GM23338 (cell line): ENCODE measurements around the gene ALG9. TPM values are rescaled to one million over a fixed set of nuclear protein-coding genes. Genes with fewer than 3 reads are reported as not detected.
"Not testable (repeated sequence)": the region's sequence is repeated elsewhere in the genome, so short reads cannot be mapped to it uniquely, and the experiment has no call there.

Source experiments
- ATAC-seq: fragments of 200-7000 bp; cut with Tn5 transposase; 3 replicates; pipeline ENCODE4 v1.9.1; 2020
- DNase-seq: peaks from one replicate; pipeline ENCODE4 v3.0.0-alpha.2; 2015; ENCODE audit warnings: low spot score
- H2AFZ ChIP-seq: fragments of 200-600 bp; sonication (generic); 2 replicates; pipeline ENCODE4 v1.8.0; 2016; ENCODE audit warnings: antibody characterized with exemption, mild to moderate bottlenecking, moderate library complexity
- H3F3A ChIP-seq: fragments of 200-600 bp; sonication (generic); replicated peaks from 2 replicates; pipeline ENCODE4 v1.8.0; 2017; ENCODE audit warnings: antibody characterized with exemption, mixed run types, low read depth
- H3K27ac ChIP-seq: fragments of 200-600 bp; sonication (generic); 2 replicates; pipeline ENCODE4 v1.6.1; 2016; ENCODE audit warnings: low read depth
- H3K27me3 ChIP-seq: fragments of 200-600 bp; sonication (generic); 2 replicates; pipeline ENCODE4 v1.8.0; 2016; ENCODE audit warnings: mild to moderate bottlenecking, mixed run types, moderate library complexity; ENCODE audit not compliant: insufficient read depth
- H3K36me3 ChIP-seq: fragments of 200-600 bp; sonication (generic); 2 replicates; pipeline ENCODE4 v1.8.0; 2016; ENCODE audit warnings: mild to moderate bottlenecking; ENCODE audit not compliant: insufficient read depth
- H3K4me1 ChIP-seq: fragments of 200-600 bp; sonication (generic); 2 replicates; pipeline ENCODE4 v1.8.0; 2016; ENCODE audit warnings: mild to moderate bottlenecking, moderate library complexity; ENCODE audit not compliant: insufficient read depth
- H3K4me2 ChIP-seq: fragments of 200-600 bp; sonication (generic); 2 replicates; pipeline ENCODE4 v1.7.1; 2017; ENCODE audit warnings: mixed run types
- H3K4me3 ChIP-seq: fragments of 200-600 bp; sonication (generic); 2 replicates; pipeline ENCODE4 v1.6.1; 2016; ENCODE audit warnings: mixed run types
- H3K79me2 ChIP-seq: fragments of 200-600 bp; sonication (generic); replicated peaks from 2 replicates; pipeline ENCODE4 v1.8.0; 2017; ENCODE audit warnings: mild to moderate bottlenecking; ENCODE audit not compliant: insufficient read depth
- H3K9me2 ChIP-seq: fragments of 200-600 bp; sonication (generic); 2 replicates; pipeline ENCODE4 v1.8.0; 2017; ENCODE audit not compliant: insufficient read depth
- H4K20me1 ChIP-seq: fragments of 200-600 bp; sonication (generic); replicated peaks from 2 replicates; pipeline ENCODE4 v1.8.0; 2017; ENCODE audit warnings: mild to moderate bottlenecking; ENCODE audit not compliant: insufficient read depth
- H3K27ac Mint-ChIP-seq: 2 replicates; pipeline ENCODE4 v1.8.0; 2020; ENCODE audit warnings: inconsistent platforms, mild to moderate bottlenecking, moderate library complexity, mixed read lengths
- H3K27me3 Mint-ChIP-seq: 3 replicates; pipeline ENCODE4 v1.8.0; 2022; ENCODE audit warnings: low read depth, mild to moderate bottlenecking, moderate library complexity, mixed read lengths, inconsistent platforms; ENCODE audit not compliant: insufficient read depth, poor library complexity
- H3K36me3 Mint-ChIP-seq: 3 replicates; pipeline ENCODE4 v1.8.0; 2021; ENCODE audit warnings: low read depth, mild to moderate bottlenecking, inconsistent platforms, moderate library complexity, mixed read lengths
- H3K4me1 Mint-ChIP-seq: 3 replicates; pipeline ENCODE4 v1.8.0; 2020; ENCODE audit warnings: mild to moderate bottlenecking, inconsistent platforms, mixed read lengths
- H3K4me3 Mint-ChIP-seq: 3 replicates; pipeline ENCODE4 v1.8.0; 2021; ENCODE audit warnings: moderate library complexity, mild to moderate bottlenecking, inconsistent platforms, mixed read lengths
- H3K9me3 Mint-ChIP-seq: 3 replicates; pipeline ENCODE4 v1.8.0; 2020; ENCODE audit warnings: moderate library complexity, mild to moderate bottlenecking, inconsistent platforms, mixed read lengths
- CREB1 ChIP-seq: fragments of 250-450 bp; sonication (Bioruptor Pico); IDR thresholded peaks from 2 replicates; pipeline ENCODE4 v1.5.0; 2020; ENCODE audit warnings: low read depth, mild to moderate bottlenecking, moderate library complexity
- CTCF ChIP-seq, 2 experiments: fragments of 200-600 bp in 1 of 2; sonication (generic) in 1 of 2; conservative IDR thresholded peaks; 2 replicates each; pipeline versions ENCODE4 v1.5.1 to v1.6.1; 2016 to 2017; ENCODE audit warnings: antibody characterized with exemption in 2 of 2, low read depth in 2 of 2, mild to moderate bottlenecking in 2 of 2, moderate library complexity in 1 of 2
- ETS1 ChIP-seq: IDR thresholded peaks from 2 replicates; pipeline ENCODE4 v1.6.1; 2016; ENCODE audit warnings: antibody characterized with exemption
- EZH2 ChIP-seq: fragments of 200-600 bp; sonication (generic); IDR thresholded peaks from one replicate; pipeline ENCODE4 v1.8.0; 2017; ENCODE audit warnings: antibody characterized with exemption, mild to moderate bottlenecking, low read depth; ENCODE audit not compliant: unreplicated experiment
- EZH2phosphoT487 ChIP-seq: fragments of 200-600 bp; sonication (generic); IDR thresholded peaks from one replicate; pipeline ENCODE4 v1.8.1; 2018; ENCODE audit warnings: antibody characterized with exemption; ENCODE audit not compliant: unreplicated experiment
- JUNB ChIP-seq: IDR thresholded peaks from one replicate; pipeline ENCODE4 v1.6.1; 2016; ENCODE audit warnings: antibody characterized with exemption; ENCODE audit not compliant: unreplicated experiment
- POLR2AphosphoS5 ChIP-seq: IDR thresholded peaks from 2 replicates; pipeline ENCODE4 v1.6.1; 2016; ENCODE audit warnings: antibody characterized with exemption, low read depth
- REST ChIP-seq: IDR thresholded peaks from one replicate; pipeline ENCODE4 v1.6.1; 2018; ENCODE audit warnings: antibody characterized with exemption; ENCODE audit not compliant: unreplicated experiment
- ZNF114 ChIP-seq: fragments of 250-450 bp; sonication (Bioruptor Pico); IDR thresholded peaks from 2 replicates; pipeline ENCODE4 v1.5.0; 2020; ENCODE audit warnings: mild to moderate bottlenecking, moderate library complexity
- ZNF331 ChIP-seq: fragments of 250-450 bp; sonication (Bioruptor Pico); IDR thresholded peaks from 2 replicates; pipeline ENCODE4 v1.5.0; 2020; ENCODE audit warnings: low read depth, mild to moderate bottlenecking, moderate library complexity
- polyA plus RNA-seq: library from polyadenylated mRNA; unstranded; fragments of >200 nt; fragmentation: Nextera tagmentation; extraction: Ambion mirVana; gene quantifications from 2 replicates; pipeline ENCODE4 v1.2.1, GENCODE V29; 2016
- total RNA-seq: library from RNA; depleted of rRNA; stranded (reverse); fragments of >200 nt; shearing (Covaris generic); gene quantifications from 2 replicates; pipeline ENCODE4 v1.2.3, GENCODE V29; 2014

The ALG9 gene
- total and polyA plus RNA-seq, 2 experiments from 2014 or later = 25.4 to 31.1 TPM

GRCh38 chr11:111771205-111771604, 100.2 kb downstream of the ALG9 start:
- DNase-seq = peak; percentile 60
- not testable (repeated sequence) for H3K27me3 Mint-ChIP-seq, H3K27me3 ChIP-seq, H3K36me3 ChIP-seq, H4K20me1 ChIP-seq, H3K79me2 ChIP-seq, H3K27ac Mint-ChIP-seq, H3K36me3 Mint-ChIP-seq, H3K9me3 Mint-ChIP-seq, H3K4me3 Mint-ChIP-seq, H2AFZ ChIP-seq, H3K27ac ChIP-seq, H3K9me2 ChIP-seq
- peaks cover 12% of the 10 kb centered on the region; the same call in 1 of the 2 replicates for H3F3A ChIP-seq
- TF ChIP-seq CREB1 (CRISPR knock-in tag) = peak; percentile 22; the same call in 1 of the 2 replicates
- peaks cover 32% of the 10 kb centered on the region for H3K4me1 Mint-ChIP-seq
- ATAC-seq = peak; percentile 40
- H3K4me3 ChIP-seq = peak overlapping the region; percentile 23; the same call in 1 of the 2 replicates
- H3K4me2 ChIP-seq = peak overlapping the region; percentile 44
- H3K4me1 ChIP-seq = peaks cover 33% of the 10 kb centered on the region

GRCh38 chr11:111770581-111771134, 100.7 kb downstream of the ALG9 start:
- no peaks in the 10 kb centered on the region for H3K9me2 ChIP-seq
- ATAC-seq = no peak

More at GRCh38 chr11:111770581-111771134, 100.7 kb downstream of the ALG9 start:
- H3K27ac ChIP-seq = no peak overlapping the region
- DNase-seq = no peak
- H3K4me1 Mint-ChIP-seq = peaks cover 32% of the 10 kb centered on the region
- H2AFZ ChIP-seq = no peak overlapping the region
- H3K27me3 Mint-ChIP-seq = peaks cover 7% of the 10 kb centered on the region
- peaks cover 33% of the 10 kb centered on the region for H3K4me1 ChIP-seq
- no peaks in the 10 kb centered on the region for H3K9me3 Mint-ChIP-seq
- H3K36me3 Mint-ChIP-seq = no peaks in the 10 kb centered on the region; the same call in 2 of the 3 replicates
- no peaks in the 10 kb centered on the region for H3K36me3 ChIP-seq
- H3K79me2 ChIP-seq = peaks cover 2% of the 10 kb centered on the region; the same call in 1 of the 2 replicates
- H3K27me3 ChIP-seq = no peaks in the 10 kb centered on the region
- H3K4me3 Mint-ChIP-seq = no peak overlapping the region; the same call in 2 of the 3 replicates
- peaks cover 12% of the 10 kb centered on the region; the same call in 1 of the 2 replicates for H3F3A ChIP-seq
- H3K4me3 ChIP-seq = peak overlapping the region; percentile 23; the same call in 1 of the 2 replicates
- peak overlapping the region; percentile 44; the same call in 1 of the 2 replicates for H3K4me2 ChIP-seq
- no peaks in the 10 kb centered on the region for H4K20me1 ChIP-seq
- TF ChIP-seq ZNF114 (CRISPR knock-in tag) (no peak), REST (no peak), JUNB (no peak), EZH2phosphoT487 (no peak), POLR2AphosphoS5 (no peak), EZH2 (no peak), CTCF (conservative IDR thresholded peaks at IDR 0.05; ENCODE audit: low read depth in 2 of 2) (no peak), ZNF331 (CRISPR knock-in tag) (no peak), ETS1 (no peak)
- no peak overlapping the region for H3K27ac Mint-ChIP-seq
